ENCODE measurements around the gene PDIA4. TPM values are rescaled to one million over a fixed set of nuclear protein-coding genes. Genes with fewer than 3 reads are reported as not detected.

The PDIA4 gene
- total RNA-seq, 1 donor from 2014 or later: 414 TPM

- no peak for DNase-seq (ENCODE audit: low read depth)
- no peak for FAIRE-seq
- no peak for TF ChIP-seq CTCF (IDR thresholded peaks at IDR 0.05; ENCODE audit: insufficient read depth, low read length, severe bottlenecking)
- Histone ChIP-seq H3K36me3 (ENCODE audit: control insufficient read depth, insufficient read depth, low read length) (no peaks in the 10 kb centered on the region), H3K4me3 (ENCODE audit: low read depth, low read length) (no peak overlapping the region), H3K27me3 (ENCODE audit: control insufficient read depth, insufficient read depth, low read length) (no peaks in the 10 kb centered on the region)
Measured at GRCh38 chr7:148978091-148978490, 50.2 kb downstream of the PDIA4 start.

GRCh38 chr7:148975896-148976295 lies 52.4 kb downstream of the PDIA4 start:
- no peak for TF ChIP-seq CTCF (IDR thresholded peaks at IDR 0.05; ENCODE audit: insufficient read depth, low read length, severe bottlenecking)

GRCh38 chr7:148973256-148973655 lies 55.0 kb downstream of the PDIA4 start:
- DNase-seq (ENCODE audit: low read depth): peak; percentile 33
- no peak for TF ChIP-seq CTCF (IDR thresholded peaks at IDR 0.05; ENCODE audit: insufficient read depth, low read length, severe bottlenecking)

More at GRCh38 chr7:148975896-148976295, 52.4 kb downstream of the PDIA4 start:
- Histone ChIP-seq H3K36me3 (ENCODE audit: control insufficient read depth, insufficient read depth, low read length) (no peaks in the 10 kb centered on the region), H3K27me3 (ENCODE audit: control insufficient read depth, insufficient read depth, low read length) (no peaks in the 10 kb centered on the region), H3K4me3 (ENCODE audit: low read depth, low read length) (no peak overlapping the region)
- DNase-seq (ENCODE audit: low read depth) (no peak), FAIRE-seq (no peak)

GRCh38 chr7:148972375-148972774 lies 55.9 kb downstream of the PDIA4 start:
- no peak for TF ChIP-seq CTCF (IDR thresholded peaks at IDR 0.05; ENCODE audit: insufficient read depth, low read length, severe bottlenecking)
- Histone ChIP-seq H3K4me3 (ENCODE audit: low read depth, low read length) (no peak overlapping the region), H3K36me3 (ENCODE audit: control insufficient read depth, insufficient read depth, low read length) (no peaks in the 10 kb centered on the region), H3K27me3 (ENCODE audit: control insufficient read depth, insufficient read depth, low read length) (no peaks in the 10 kb centered on the region)
- no peak for FAIRE-seq
- DNase-seq (ENCODE audit: low read depth): no peak

More at GRCh38 chr7:148973256-148973655, 55.0 kb downstream of the PDIA4 start:
- no peaks in the 10 kb centered on the region for H3K27me3 ChIP-seq (ENCODE audit: control insufficient read depth, insufficient read depth, low read length)
- FAIRE-seq: no peak
- no peaks in the 10 kb centered on the region for H3K36me3 ChIP-seq (ENCODE audit: control insufficient read depth, insufficient read depth, low read length)
- H3K4me3 ChIP-seq (ENCODE audit: low read depth, low read length): no peak overlapping the region

- no peak overlapping the region for H3K4me3 ChIP-seq (ENCODE audit: low read depth, low read length)
- no peaks in the 10 kb centered on the region for H3K27me3 ChIP-seq (ENCODE audit: control insufficient read depth, insufficient read depth, low read length)
- FAIRE-seq (no peak), DNase-seq (ENCODE audit: low read depth) (no peak)
- TF ChIP-seq CTCF (IDR thresholded peaks at IDR 0.05; ENCODE audit: insufficient read depth, low read length, severe bottlenecking): no peak
- no peaks in the 10 kb centered on the region for H3K36me3 ChIP-seq (ENCODE audit: control insufficient read depth, insufficient read depth, low read length)
Measured at GRCh38 chr7:148967602-148968001, 60.7 kb downstream of the PDIA4 start.

- no peaks in the 10 kb centered on the region for H3K36me3 ChIP-seq (ENCODE audit: control insufficient read depth, insufficient read depth, low read length)
- no peak for TF ChIP-seq CTCF (IDR thresholded peaks at IDR 0.05; ENCODE audit: insufficient read depth, low read length, severe bottlenecking)
- DNase-seq (ENCODE audit: low read depth): no peak
- no peaks in the 10 kb centered on the region for H3K27me3 ChIP-seq (ENCODE audit: control insufficient read depth, insufficient read depth, low read length)
- FAIRE-seq: no peak
- H3K4me3 ChIP-seq (ENCODE audit: low read depth, low read length): no peak overlapping the region
Measured at GRCh38 chr7:148967032-148967372, 61.3 kb downstream of the PDIA4 start.
